ENCODE data around the gene CYB5R3.

The CYB5R3 gene

GRCh38 chr22:42645341-42645937 lies 3.8 kb downstream of the CYB5R3 start:
- no peak for DNase-seq (ENCODE audit: low spot score)

DNA sequence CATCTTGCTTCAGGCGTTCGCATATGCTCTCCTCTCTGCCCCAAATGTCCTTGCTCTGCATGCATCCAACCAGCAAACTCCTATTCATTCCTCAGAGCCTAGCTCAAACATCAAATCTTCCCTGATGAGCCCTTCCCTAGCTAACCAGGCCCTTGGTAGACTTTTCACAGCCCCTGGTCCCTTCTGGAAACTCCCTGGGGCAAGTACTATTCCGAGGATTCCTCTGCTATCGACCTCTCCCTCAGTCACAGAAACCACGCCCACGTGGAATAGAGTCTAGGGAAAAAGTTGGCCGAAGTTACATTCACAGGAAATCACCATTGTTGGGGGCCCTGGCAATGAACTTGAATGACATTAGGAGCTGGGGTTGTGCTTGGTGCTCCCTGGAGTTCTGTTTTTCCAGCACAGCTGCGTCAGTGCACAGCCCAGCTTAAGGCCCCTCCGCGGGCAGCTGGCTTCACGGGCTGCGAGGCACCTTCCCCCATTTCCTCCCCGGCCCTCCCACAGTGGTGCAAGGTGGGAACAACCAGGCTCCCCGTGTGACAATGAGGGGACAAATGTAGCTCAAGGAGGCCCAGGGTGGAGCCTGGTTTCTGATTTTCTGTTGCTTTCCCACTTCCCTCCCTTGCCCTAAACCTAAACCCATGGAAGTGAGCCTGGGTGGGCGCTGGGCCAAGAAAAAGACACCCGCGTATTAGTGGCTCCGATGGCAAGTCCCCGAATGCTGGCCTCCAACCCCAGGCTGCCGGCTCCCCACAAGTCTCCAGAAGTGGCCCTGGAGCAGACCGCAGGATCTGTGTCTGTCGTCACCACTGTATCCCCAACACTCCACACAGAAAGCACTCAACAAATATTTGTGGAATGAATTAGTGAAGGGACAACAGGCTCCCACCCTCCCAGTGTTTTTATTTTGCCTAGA lies 4.5 kb downstream of the CYB5R3 start:
- no peak for DNase-seq (ENCODE audit: low spot score)

DNA sequence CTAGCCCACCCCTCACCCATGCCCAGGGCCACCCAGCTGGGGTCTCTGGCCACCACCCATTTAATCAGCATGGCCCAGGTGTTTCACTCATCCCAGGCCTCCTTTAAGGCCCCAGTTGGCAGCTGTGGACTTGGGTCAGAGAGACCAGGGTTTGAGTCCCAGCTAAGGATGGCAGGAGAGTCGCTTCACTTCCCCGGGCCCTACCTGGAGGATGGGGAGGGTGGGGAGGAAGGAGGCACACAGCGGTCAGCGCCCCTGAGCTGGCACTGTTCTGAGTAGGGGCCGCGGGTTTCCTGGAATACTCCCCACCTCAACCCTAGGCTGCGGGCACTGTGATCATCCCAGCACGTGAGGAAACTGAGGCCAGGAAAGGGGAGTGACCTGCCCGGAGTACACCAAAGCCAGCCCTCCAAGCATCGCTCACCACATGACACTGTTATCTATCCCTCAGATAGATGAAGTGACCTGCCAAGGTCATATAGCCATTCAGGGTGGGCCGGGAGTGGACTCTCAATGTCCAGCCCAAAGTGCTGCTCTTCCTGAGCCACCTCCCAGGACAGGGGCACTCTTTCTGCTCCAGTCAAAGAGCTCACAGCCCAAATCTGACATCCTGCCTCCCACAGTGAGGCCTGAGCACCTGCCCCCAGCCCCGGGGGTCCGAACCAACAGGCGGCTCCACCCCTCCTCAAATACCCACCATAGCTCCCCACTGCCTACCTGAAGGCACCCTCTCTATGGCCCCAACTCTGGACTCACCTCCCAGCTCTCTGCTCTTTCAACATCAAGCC lies 5.4 kb downstream of the CYB5R3 start:
- no peak for DNase-seq (ENCODE audit: low spot score)

DNA sequence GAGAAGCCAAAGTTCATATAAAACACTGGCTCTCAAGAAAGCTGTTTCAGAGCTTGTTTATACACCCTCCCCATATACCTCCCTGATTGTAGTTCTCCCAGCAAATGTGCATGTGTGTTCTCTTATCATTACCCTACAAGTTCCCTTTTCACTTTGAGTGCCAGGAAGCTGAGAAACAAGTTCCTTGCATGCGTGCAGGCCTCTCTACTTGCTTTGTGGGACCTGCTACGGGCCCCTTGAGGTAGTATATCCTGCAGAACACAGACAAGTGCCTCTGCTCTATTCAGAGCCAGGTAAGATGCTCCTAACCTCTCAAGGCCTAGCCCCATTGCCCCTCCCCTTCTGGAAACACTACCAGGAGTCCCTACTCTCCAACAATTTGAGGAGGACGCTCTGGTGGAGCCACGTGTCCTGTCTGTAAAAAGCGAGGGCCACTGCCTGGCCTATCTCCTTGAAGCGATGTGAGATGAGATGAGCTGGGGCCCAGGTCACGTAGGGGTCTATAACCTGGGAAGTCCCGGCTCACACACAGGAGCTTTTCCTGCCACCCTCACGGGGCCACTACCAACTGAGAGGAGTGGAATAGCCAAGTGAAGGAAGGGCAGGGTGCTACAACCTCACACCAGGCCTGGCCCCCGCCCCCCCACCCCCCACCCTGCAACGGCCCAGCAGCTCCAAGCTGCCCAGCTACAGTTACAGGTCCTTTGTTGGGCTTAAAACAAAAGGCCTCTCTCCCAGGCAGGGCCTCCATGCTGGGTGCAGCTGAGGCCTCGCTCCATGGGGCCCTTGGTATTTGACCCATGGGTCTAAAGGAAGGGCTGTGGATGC lies 6.2 kb downstream of the CYB5R3 start:
- DNase-seq (ENCODE audit: low spot score): no peak

- DNase-seq (ENCODE audit: low spot score): no peak
These were observed 7.3 kb downstream of the CYB5R3 start for GRCh38 chr22:42641801-42642413.

- no peak for DNase-seq (ENCODE audit: low spot score)
These were observed 9.5 kb downstream of the CYB5R3 start for GRCh38 chr22:42639541-42640241.

DNA sequence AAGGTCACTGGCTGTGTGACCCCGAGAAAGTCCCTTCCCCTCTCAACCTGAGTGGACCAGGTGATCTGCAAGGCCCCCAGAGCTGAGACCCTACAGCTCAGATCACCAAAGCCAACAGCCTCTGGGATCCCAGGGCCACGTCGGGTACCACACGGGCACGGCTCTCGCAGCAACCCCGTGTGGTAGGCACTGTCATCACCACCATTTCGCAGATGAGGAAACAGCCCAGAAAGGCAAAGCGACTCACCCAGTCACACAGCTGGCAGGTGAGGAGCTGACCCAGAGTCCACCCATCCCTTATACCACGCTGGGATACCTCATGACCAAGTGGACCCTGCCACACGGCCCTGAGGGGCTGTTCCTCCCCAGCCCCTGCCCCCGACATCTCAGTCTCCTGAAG lies 11.6 kb downstream of the CYB5R3 start:
- DNase-seq (ENCODE audit: low spot score): no peak

- no peak for DNase-seq (ENCODE audit: low spot score)
These were observed 12.7 kb downstream of the CYB5R3 start for GRCh38 chr22:42636506-42636905.

- DNase-seq (ENCODE audit: low spot score): no peak
These were observed 13.7 kb downstream of the CYB5R3 start for GRCh38 chr22:42635531-42635930.

DNA sequence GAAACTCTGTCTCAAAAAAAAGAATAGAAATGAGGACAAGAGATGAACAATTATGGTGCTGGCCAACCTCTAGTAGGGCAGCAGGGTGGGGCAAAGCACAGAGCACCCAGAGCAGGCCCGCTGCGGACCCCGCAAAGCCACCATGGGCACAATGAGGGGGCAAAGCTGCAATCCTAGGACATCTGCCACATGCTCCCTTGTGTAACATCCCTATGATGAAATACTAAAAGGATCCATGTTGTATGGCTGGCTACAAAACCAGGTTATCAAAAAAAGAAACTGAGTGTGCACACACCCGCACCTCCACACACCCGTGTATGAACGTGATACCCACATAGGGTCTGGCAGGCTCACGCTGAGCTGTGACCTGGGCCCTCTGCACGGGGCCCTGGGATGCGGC lies 16.2 kb downstream of the CYB5R3 start:
- no peak for DNase-seq (ENCODE audit: low spot score)

- DNase-seq (ENCODE audit: low spot score): no peak
These were observed 17.1 kb downstream of the CYB5R3 start for GRCh38 chr22:42632096-42632495.

DNA sequence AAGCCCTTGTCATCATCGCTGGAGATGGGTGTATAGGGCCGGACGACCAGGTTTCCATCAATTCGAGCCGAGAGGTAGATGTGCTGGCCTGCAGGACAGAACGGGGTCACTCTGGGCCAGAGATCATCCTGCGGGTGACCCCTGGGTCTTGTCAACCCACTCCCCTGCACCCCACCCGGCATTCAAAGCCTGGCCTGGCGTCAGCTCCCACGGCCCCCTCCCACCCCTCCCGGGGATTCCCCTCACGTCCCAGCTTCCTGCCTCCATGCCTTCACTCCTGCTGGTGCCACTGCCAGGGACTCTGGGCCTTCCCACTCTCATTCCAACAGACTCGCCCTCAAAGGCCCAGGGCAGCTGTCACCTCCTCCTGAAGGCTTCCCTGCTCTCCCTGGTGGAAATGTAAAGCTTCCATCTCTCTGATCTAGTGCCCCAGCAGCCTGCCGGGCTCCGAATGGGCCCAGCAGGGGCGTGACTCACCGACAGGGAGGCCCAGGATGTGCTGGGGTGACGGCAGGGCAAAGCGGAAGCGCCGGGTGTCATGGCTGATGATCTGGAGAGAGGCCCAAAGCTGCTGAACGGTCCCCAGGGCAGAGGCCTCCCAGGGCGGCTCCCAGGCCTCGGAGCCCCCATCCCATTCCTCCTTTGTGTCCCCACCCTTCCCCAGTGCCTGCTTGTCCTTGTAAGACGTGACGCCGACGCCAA lies 18.1 kb downstream of the CYB5R3 start:
- DNase-seq (ENCODE audit: low spot score): no peak

- DNase-seq (ENCODE audit: low spot score): no peak
These were observed 19.0 kb downstream of the CYB5R3 start for GRCh38 chr22:42630211-42630610.

- DNase-seq (ENCODE audit: low spot score): no peak
These were observed 21.2 kb downstream of the CYB5R3 start for GRCh38 chr22:42627981-42628380.

- DNase-seq (ENCODE audit: low spot score): no peak
These were observed 22.1 kb downstream of the CYB5R3 start for GRCh38 chr22:42626951-42627625.

GRCh38 chr22:42626431-42626830 lies 22.8 kb downstream of the CYB5R3 start:
- no peak for DNase-seq (ENCODE audit: low spot score)

DNA sequence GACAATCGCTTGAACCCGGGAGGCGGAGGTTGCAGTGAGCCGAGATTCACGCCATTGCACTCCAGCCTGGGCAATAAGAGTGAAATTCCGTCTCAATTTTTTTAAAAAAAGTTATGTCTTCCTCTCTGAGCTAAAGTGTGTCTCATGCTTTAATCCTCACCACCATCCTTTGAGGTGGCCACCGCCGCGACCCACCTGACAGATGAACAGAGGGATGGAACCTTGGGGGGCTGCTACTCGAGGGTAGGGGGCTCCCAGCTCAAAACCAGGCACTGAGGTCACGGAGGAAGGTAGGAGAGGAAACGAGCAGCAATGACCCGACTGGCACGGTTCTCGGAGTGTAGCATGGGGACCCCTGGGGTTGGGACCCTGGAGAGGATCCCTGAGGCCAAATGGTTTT lies 23.8 kb downstream of the CYB5R3 start:
- DNase-seq (ENCODE audit: low spot score): no peak

- no peak for DNase-seq (ENCODE audit: low spot score)
These were observed 24.6 kb downstream of the CYB5R3 start for GRCh38 chr22:42624551-42625106.

GRCh38 chr22:42623756-42624441 lies 25.3 kb downstream of the CYB5R3 start:
- no peak for DNase-seq (ENCODE audit: low spot score)
